ENCODE data around the gene ZDHHC20. TPM values are rescaled to one million over a fixed set of nuclear protein-coding genes. Genes with fewer than 3 reads are reported as not detected.
A peak's percentile ranks its signal among the peaks of the same experiment; 100 is the strongest.

The ZDHHC20 gene, protein sequence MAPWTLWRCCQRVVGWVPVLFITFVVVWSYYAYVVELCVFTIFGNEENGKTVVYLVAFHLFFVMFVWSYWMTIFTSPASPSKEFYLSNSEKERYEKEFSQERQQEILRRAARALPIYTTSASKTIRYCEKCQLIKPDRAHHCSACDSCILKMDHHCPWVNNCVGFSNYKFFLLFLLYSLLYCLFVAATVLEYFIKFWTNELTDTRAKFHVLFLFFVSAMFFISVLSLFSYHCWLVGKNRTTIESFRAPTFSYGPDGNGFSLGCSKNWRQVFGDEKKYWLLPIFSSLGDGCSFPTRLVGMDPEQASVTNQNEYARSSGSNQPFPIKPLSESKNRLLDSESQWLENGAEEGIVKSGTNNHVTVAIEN
- total RNA-seq (10 to 100 TPM; 10.8 to 16.9 (median 15.0) TPM), polyA plus RNA-seq (10 to 100 TPM in 1 of 3 donors, 1 to 10 TPM in 2; 4.1 to 11.5 (median 6.7) TPM)
- long read RNA-seq, donor 1, partial matches to known transcripts = 0 of 1 reads
- long read RNA-seq, donor 1, other reads (novel, unspliced or antisense) = 0 of 1 reads
- long read RNA-seq, donor 2, partial matches to known transcripts = 1 of 6 reads
- long read RNA-seq, donor 2, other reads (novel, unspliced or antisense) = 3 of 6 reads

DNA sequence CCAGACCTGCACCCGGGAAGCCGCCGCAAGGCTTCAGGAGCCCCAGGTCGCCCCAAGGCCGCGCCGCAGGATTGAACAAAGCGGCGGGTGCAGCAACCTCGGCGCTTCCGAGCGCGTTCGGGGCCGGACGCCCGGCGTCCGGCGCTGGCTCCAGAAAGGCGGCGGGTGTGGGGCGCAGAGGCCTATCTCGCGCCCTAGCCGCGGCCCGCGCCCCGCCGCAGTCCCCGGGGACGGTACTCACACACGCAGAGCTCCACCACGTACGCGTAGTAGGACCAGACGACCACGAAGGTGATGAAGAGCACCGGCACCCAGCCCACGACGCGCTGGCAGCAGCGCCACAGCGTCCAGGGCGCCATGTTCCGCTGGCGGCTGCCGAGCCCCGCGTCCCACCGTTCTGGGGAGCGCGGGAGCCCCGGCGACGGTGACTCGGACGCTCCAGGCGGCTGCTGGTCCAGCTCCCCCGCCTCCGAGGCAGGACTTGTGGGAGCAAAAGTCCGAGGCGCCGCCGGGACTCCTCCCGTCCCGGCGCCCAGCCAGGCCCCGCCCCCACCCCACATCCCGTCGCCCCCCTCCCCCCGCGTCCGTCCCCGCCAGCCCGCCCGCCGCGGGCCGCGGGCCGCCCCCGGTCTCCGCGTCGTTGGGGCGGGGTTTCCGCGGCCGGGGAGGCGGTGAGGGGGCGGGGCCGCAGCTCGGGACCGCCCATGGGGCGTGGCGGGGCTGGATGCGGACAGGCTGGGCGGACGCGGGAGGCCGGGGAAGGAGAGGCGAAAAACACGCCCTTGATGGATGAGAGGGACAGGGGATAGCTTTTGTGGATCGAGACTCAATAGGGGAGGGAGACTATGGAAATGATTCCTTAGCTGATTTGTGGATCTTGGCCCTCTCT lies at the start of gene ZDHHC20:
Gene ZDHHC20, minus strand, starts transcription at position 491 of the 889 bp plus-strand sequence. Its CDS starts 132 bp downstream, at position 359.
- DNase-seq (peak; percentile 89 to 95), ATAC-seq (peak; percentile 96 to 98 (median 98))
- Histone ChIP-seq H3K4me3 (peak within 1 kb of the TSS; percentile 71), H3K27me3 (ENCODE audit: insufficient read depth in 3 of 3, low read length in 2 of 3) (no peaks in the 10 kb centered on the region), H3K36me3 (ENCODE audit: insufficient read depth in 1 of 2, low read depth in 1 of 2) (no peaks in the 10 kb centered on the region), H3K27ac (peak within 1 kb of the TSS; percentile 91), H3K4me1 (peaks cover 10% of the 10 kb centered on the region), H3K9me3 (no peaks in the 10 kb centered on the region)
- intact Hi-C loops (cut with DNase I) = loop anchor here in 1 of 2 donors (5.0 kb wide), 1 partner anchor 162 kb away; no protein-coding TSS in a partner anchor
- WGBS, 3 donors = 0 to 1% (median 0%) methylated on average over 74 to 107 of the region's 107 CpGs
- no peak for TF ChIP-seq CTCF (IDR thresholded peaks at IDR 0.05)

DNA sequence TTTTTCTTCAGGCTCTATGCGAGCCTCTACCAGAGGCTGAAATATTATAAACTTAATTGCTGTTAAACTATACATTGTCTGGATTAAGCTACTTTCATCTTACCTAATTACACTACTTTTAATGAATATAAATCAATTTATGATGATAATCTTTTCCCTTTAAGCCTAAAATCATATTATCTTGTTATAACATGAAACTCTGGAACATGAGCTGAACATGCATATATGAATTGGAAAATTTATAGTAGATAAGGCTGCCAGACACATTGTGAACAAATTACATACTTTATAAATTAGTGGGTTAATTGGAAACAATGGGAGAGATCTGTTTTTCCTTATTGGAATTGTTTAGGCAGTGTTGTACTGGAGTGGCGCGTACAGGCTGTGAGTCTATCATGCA lies 45.3 kb upstream of the ZDHHC20 start:
- Histone ChIP-seq H3K4me3 (no peak overlapping the region), H3K36me3 (ENCODE audit: insufficient read depth in 1 of 2, low read depth in 1 of 2) (peaks cover under 1 to 45% of the 10 kb centered on the region in 2 donors), H3K4me1 (no peaks in the 10 kb centered on the region), H3K27me3 (ENCODE audit: insufficient read depth in 3 of 3, low read length in 2 of 3) (no peaks in the 10 kb centered on the region), H3K27ac (no peak overlapping the region), H3K9me3 (no peaks in the 10 kb centered on the region)
- intact Hi-C loops (cut with DNase I) = no loop called here
- ATAC-seq (no peak), DNase-seq (no peak)
- WGBS, 3 donors = 97% methylated on average over 3 of the region's 3 CpGs
- no peak for TF ChIP-seq CTCF (IDR thresholded peaks at IDR 0.05)

- Histone ChIP-seq H3K4me3 (no peak overlapping the region), H3K36me3 (ENCODE audit: insufficient read depth in 1 of 2, low read depth in 1 of 2) (peaks cover 0 to 37% of the 10 kb centered on the region in 2 donors), H3K27ac (no peak overlapping the region), H3K4me1 (no peaks in the 10 kb centered on the region), H3K27me3 (ENCODE audit: insufficient read depth in 3 of 3, low read length in 2 of 3) (no peaks in the 10 kb centered on the region), H3K9me3 (no peaks in the 10 kb centered on the region)
- no peak for DNase-seq
- 93 to 96% (median 93%) methylated on average over 3 of the region's 3 CpGs for WGBS, 3 donors
- intact Hi-C loops (cut with DNase I) = no loop called here
- TF ChIP-seq CTCF (IDR thresholded peaks at IDR 0.05) = no peak
- ATAC-seq = no peak
These were observed 42.6 kb upstream of the ZDHHC20 start for GRCh38 chr13:21501686-21502085.

- no peak for TF ChIP-seq CTCF (IDR thresholded peaks at IDR 0.05)
- H3K27me3 ChIP-seq (ENCODE audit: insufficient read depth in 3 of 3, low read length in 2 of 3) = no peaks in the 10 kb centered on the region
- H3K4me1 ChIP-seq = no peaks in the 10 kb centered on the region
- peaks cover 7 to 10% of the 10 kb centered on the region in 2 donors for H3K36me3 ChIP-seq (ENCODE audit: insufficient read depth in 1 of 2, low read depth in 1 of 2)
- no peak overlapping the region for H3K4me3 ChIP-seq
- intact Hi-C loops (cut with DNase I) = no loop called here
- H3K9me3 ChIP-seq = peaks cover 30% of the 10 kb centered on the region
- 94 to 99% (median 98%) methylated on average over 3 to 4 of the region's 4 CpGs for WGBS, 3 donors
- DNase-seq = no peak
- H3K27ac ChIP-seq = no peak overlapping the region
- ATAC-seq = no peak
These were observed 27.2 kb upstream of the ZDHHC20 start for GRCh38 chr13:21486322-21486721.

Data from psoas muscle (tissue), 8 donors.